Karpas-422 (cell line): ENCODE results near the gene CTSZ. TPM values are rescaled to one million over a fixed set of nuclear protein-coding genes. Genes with fewer than 3 reads are reported as not detected.
A peak's percentile ranks its signal among the peaks of the same experiment; 100 is the strongest.

Experiments
- DNase-seq: peaks from one replicate; pipeline ENCODE4 v3.0.0-alpha.2; 2015
- H2AFZ ChIP-seq: fragments of 200-600 bp; sonication (generic); 2 replicates; pipeline ENCODE4 v1.6.1; 2014; ENCODE audit warnings: antibody characterized with exemption, low read length, mixed read lengths
- H3K27ac ChIP-seq: fragments of 200-600 bp; sonication (generic); 2 replicates; pipeline ENCODE4 v1.5.1; 2014; ENCODE audit warnings: mild to moderate bottlenecking, low read length, moderate library complexity
- H3K27me3 ChIP-seq: fragments of 200-600 bp; sonication (generic); 2 replicates; pipeline ENCODE4 v1.6.1; 2014; ENCODE audit warnings: low read length, mixed read lengths
- H3K36me3 ChIP-seq: fragments of 200-600 bp; sonication (generic); 2 replicates; pipeline ENCODE4 v1.6.1; 2014; ENCODE audit warnings: low read length, mixed read lengths; ENCODE audit not compliant: insufficient read depth
- H3K4me1 ChIP-seq: fragments of 200-600 bp; sonication (generic); 2 replicates; pipeline ENCODE4 v1.6.1; 2014; ENCODE audit warnings: mild to moderate bottlenecking, low read length, mixed read lengths
- H3K4me2 ChIP-seq: fragments of 200-600 bp; sonication (generic); 2 replicates; pipeline ENCODE4 v1.6.1; 2014; ENCODE audit warnings: low read length, low read depth, mild to moderate bottlenecking; ENCODE audit not compliant: poor library complexity, severe bottlenecking
- H3K4me3 ChIP-seq: fragments of 200-600 bp; sonication (generic); 2 replicates; pipeline ENCODE4 v1.5.1; 2014; ENCODE audit warnings: mild to moderate bottlenecking, antibody characterized with exemption, low read length, mixed read lengths
- H3K79me2 ChIP-seq: fragments of 200-600 bp; sonication (generic); 2 replicates; pipeline ENCODE4 v1.6.1; 2014; ENCODE audit warnings: mild to moderate bottlenecking, low read length, mixed read lengths
- H3K9ac ChIP-seq: fragments of 200-600 bp; sonication (generic); 2 replicates; pipeline ENCODE4 v1.6.0; 2014; ENCODE audit warnings: low read length
- H3K9me2 ChIP-seq: fragments of 200-600 bp; sonication (generic), shearing (Covaris generic); replicated peaks from 2 replicates; pipeline ENCODE4 v1.6.0; 2014; ENCODE audit warnings: mild to moderate bottlenecking, low read length, moderate library complexity; ENCODE audit not compliant: insufficient read depth
- H3K9me3 ChIP-seq: fragments of 300-700, 200-600 bp; sonication (generic); 2 replicates; pipeline ENCODE4 v1.6.1; 2014; ENCODE audit warnings: low read length, mixed read lengths
- H4K20me1 ChIP-seq: fragments of 200-600 bp; sonication (generic); 2 replicates; pipeline ENCODE4 v1.6.1; 2014; ENCODE audit warnings: mild to moderate bottlenecking, antibody characterized with exemption, low read length, low read depth; ENCODE audit not compliant: insufficient read depth
- total RNA-seq: library from RNA; depleted of rRNA; stranded (reverse); fragments of >200 nt; shearing (Covaris generic); gene quantifications from 2 replicates; pipeline ENCODE4 v1.2.3, GENCODE V29; 2014; ENCODE audit warnings: low replicate concordance

CTSZ gene
- total RNA-seq, 1 experiment from 2014 or later: 111 TPM

GRCh38 chr20:58994390-58995159, 12.5 kb downstream of the CTSZ start:
- H3K27me3 ChIP-seq: no peaks in the 10 kb centered on the region
- no peak overlapping the region for H3K27ac ChIP-seq
- no peaks in the 10 kb centered on the region for H3K9me3 ChIP-seq
- H3K9me2 ChIP-seq: no peaks in the 10 kb centered on the region
- no peak for DNase-seq
- H3K4me3 ChIP-seq: no peak overlapping the region
- peaks cover 17% of the 10 kb centered on the region; the same call in 1 of the 2 replicates for H4K20me1 ChIP-seq
- no peaks in the 10 kb centered on the region for H3K4me1 ChIP-seq
- H3K4me2 ChIP-seq: no peak overlapping the region
- H2AFZ ChIP-seq: no peak overlapping the region
- no peak overlapping the region for H3K9ac ChIP-seq
- H3K79me2 ChIP-seq: no peaks in the 10 kb centered on the region
- H3K36me3 ChIP-seq: peaks cover 61% of the 10 kb centered on the region; the same call in 1 of the 2 replicates

DNA sequence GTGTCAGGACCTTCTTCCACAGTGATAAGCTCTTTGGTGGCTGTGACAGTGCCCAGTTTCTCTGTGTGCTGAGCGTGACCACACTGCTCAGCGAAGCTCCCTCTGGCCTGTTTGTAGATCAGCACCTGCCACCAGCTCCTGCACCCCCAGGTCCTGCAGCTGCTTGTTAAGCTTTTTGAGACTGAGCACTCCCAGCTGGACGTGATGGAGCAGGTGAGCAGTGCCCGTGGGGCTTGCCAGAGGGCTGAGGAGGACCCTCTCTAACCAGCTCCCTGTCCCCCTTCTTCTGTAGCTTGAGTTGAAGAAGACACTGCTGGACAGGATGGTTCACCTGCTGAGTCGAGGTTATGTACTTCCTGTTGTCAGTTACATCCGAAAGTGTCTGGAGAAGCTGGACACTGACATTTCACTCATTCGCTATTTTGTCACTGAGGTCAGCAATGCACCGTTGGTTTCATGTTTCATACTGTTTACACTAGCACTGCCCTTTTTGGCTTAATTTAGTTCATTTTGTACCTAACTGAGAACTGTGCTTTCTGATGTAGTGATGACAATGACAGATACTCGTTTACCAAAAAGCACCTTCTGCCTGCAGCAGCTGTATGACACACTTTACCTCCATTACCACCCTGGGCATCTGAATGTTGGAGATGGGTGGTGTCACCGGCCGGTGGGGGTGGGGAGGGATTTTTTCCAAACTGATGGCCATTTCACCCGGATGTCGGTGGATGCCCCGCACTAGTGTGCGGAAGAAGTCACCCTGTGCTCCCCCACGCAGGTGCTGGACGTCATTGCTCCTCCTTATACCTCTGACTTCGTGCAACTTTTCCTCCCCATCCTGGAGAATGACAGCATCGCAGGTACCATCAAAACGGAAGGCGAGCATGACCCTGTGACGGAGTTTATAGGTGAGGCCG, 13.5 kb downstream of the CTSZ start:
- Histone ChIP-seq H3K36me3 (peaks cover 60% of the 10 kb centered on the region; the same call in 1 of the 2 replicates), H4K20me1 (peaks cover 17% of the 10 kb centered on the region; the same call in 1 of the 2 replicates), H2AFZ (no peak overlapping the region), H3K4me2 (no peak overlapping the region), H3K4me3 (no peak overlapping the region), H3K4me1 (no peaks in the 10 kb centered on the region), H3K27ac (0 out of 2 replicates have a peak overlapping the region, but pooled peaks have one; percentile 5), H3K9me3 (no peaks in the 10 kb centered on the region), H3K27me3 (no peaks in the 10 kb centered on the region), H3K9me2 (no peaks in the 10 kb centered on the region), H3K9ac (no peak overlapping the region), H3K79me2 (no peaks in the 10 kb centered on the region)
- DNase-seq: peak; percentile 51

DNA sequence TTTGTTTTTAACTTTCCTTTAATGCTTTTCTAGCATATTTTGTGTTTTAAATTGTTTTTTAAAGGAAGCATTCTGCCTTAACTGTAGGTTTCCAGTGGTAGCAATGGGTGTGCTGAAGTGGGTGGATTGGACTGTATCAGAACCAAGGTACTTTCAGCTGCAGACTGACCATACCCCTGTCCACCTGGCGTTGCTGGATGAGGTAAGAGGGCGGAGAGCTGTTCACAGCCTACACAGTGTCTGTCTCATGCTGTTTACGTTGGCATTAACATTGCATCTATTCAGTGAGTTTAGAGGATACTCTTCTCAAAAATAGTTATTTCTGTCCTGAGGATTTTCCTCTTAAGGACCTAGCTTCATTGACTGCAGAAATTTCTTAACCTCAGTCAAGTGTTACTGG, 14.1 kb downstream of the CTSZ start:
- no peaks in the 10 kb centered on the region for H3K79me2 ChIP-seq
- peaks cover 17% of the 10 kb centered on the region; the same call in 1 of the 2 replicates for H4K20me1 ChIP-seq
- H2AFZ ChIP-seq: no peak overlapping the region
- no peak overlapping the region for H3K4me3 ChIP-seq
- no peak overlapping the region for H3K4me2 ChIP-seq
- DNase-seq: no peak
- peaks cover 59% of the 10 kb centered on the region; the same call in 1 of the 2 replicates for H3K36me3 ChIP-seq
- no peaks in the 10 kb centered on the region for H3K4me1 ChIP-seq
- no peaks in the 10 kb centered on the region for H3K27me3 ChIP-seq
- no peaks in the 10 kb centered on the region for H3K9me3 ChIP-seq
- H3K9me2 ChIP-seq: no peaks in the 10 kb centered on the region
- H3K9ac ChIP-seq: no peak overlapping the region
- H3K27ac ChIP-seq: 0 out of 2 replicates have a peak overlapping the region, but pooled peaks have one; percentile 5

DNA sequence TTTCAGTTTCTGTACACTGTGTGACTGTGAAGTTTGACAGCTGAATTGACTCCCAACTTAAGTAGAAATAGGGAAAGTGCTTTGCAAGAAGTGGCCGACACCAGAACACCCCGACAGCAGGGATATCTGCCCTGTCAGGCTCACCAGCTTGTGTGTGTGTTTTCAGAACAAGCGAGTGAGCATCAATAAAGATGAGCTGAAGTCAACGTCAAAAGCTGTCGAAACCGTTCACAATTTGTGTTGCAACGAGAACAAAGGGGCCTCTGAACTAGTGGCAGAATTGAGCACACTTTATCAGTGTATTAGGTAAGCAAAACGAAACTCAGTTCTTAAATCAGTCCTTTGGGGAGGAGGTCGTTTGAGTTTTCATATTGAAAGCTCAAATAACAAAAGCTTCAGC, 15.3 kb downstream of the CTSZ start:
- no peak for DNase-seq
- no peak overlapping the region for H2AFZ ChIP-seq
- no peaks in the 10 kb centered on the region for H3K9me3 ChIP-seq
- H3K4me2 ChIP-seq: no peak overlapping the region
- H3K27me3 ChIP-seq: no peaks in the 10 kb centered on the region
- no peaks in the 10 kb centered on the region for H3K4me1 ChIP-seq
- H3K36me3 ChIP-seq: peaks cover 55% of the 10 kb centered on the region; the same call in 1 of the 2 replicates
- no peak overlapping the region for H3K4me3 ChIP-seq
- no peak overlapping the region for H3K9ac ChIP-seq
- no peaks in the 10 kb centered on the region for H3K9me2 ChIP-seq
- 0 out of 2 replicates have a peak, but pooled peaks cover 2% of the 10 kb centered on the region for H3K79me2 ChIP-seq
- peaks cover 17% of the 10 kb centered on the region; the same call in 1 of the 2 replicates for H4K20me1 ChIP-seq
- no peak overlapping the region for H3K27ac ChIP-seq

DNA sequence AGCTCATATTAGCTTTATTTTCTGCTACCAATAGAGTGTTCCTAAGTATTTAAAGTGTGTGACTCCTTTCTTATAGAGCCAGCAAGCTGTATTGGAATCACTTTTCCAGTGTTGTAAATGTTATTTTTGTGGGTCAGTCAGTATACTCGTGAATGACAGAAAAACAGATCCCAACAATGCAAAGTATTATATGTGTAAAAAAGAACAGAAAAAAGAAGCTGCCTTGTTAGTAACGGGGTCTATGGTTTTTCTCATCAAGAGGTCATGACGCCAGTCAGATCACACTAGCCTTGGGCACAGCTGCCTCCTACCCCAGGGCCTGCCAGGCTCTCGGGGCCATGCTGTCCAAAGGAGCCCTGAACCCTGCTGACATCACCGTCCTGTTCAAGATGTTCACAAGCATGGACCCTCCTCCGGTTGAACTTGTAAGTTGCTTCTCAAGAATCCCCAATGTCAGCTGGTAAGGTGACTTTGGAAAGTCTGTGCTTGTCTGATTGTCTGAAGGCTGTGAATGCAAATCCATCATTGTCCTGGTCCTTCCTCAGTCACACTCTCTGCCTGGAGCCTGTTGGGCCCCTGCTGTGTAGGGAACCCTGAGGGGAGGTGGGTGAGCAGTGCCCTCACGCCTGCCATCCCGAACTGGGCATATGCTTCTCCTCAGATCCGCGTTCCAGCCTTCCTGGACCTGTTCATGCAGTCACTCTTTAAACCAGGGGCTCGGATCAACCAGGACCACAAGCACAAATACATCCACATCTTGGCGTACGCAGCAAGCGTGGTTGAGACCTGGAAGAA, 16.2 kb downstream of the CTSZ start:
- H2AFZ ChIP-seq: no peak overlapping the region

DNA sequence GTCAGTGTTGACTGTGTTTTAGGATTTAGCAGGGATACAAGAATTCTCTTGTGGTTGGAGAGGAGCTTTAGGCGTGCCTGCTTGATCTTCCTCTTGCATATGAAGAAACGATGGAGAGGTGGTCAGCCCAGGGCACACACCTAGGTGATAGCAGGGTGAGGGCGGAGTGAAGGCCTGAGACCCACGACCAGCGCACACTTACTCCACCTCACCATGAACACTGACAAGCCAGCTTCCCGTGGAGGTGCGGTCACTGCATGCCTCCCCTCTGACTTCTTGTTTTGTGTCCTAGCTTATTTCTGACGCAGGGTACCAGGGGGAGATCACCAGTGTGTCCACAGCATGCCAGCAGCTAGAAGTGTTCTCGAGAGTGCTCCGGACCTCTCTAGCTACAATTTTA, 17.9 kb downstream of the CTSZ start:
- Histone ChIP-seq H3K27ac (no peak overlapping the region), H3K4me1 (peaks cover 7% of the 10 kb centered on the region), H3K4me2 (no peak overlapping the region), H3K36me3 (peaks cover 42% of the 10 kb centered on the region; the same call in 1 of the 2 replicates), H2AFZ (no peak overlapping the region), H3K4me3 (no peak overlapping the region), H4K20me1 (peaks cover 3% of the 10 kb centered on the region; the same call in 1 of the 2 replicates), H3K9ac (no peak overlapping the region), H3K79me2 (peaks cover 23% of the 10 kb centered on the region), H3K27me3 (no peaks in the 10 kb centered on the region), H3K9me3 (no peaks in the 10 kb centered on the region), H3K9me2 (no peaks in the 10 kb centered on the region)
- DNase-seq: no peak

More for the DNA sequence above, 16.2 kb downstream of the CTSZ start:
- Histone ChIP-seq H3K9me3 (no peaks in the 10 kb centered on the region), H3K27ac (no peak overlapping the region), H3K36me3 (peaks cover 52% of the 10 kb centered on the region; the same call in 1 of the 2 replicates), H3K27me3 (no peaks in the 10 kb centered on the region), H3K9ac (no peak overlapping the region), H3K9me2 (no peaks in the 10 kb centered on the region), H3K4me2 (no peak overlapping the region), H3K4me1 (no peaks in the 10 kb centered on the region), H4K20me1 (peaks cover 10% of the 10 kb centered on the region; the same call in 1 of the 2 replicates), H3K79me2 (peaks cover 6% of the 10 kb centered on the region), H3K4me3 (no peak overlapping the region)
- no peak for DNase-seq

- no peak for DNase-seq
- Histone ChIP-seq H3K9me2 (no peaks in the 10 kb centered on the region), H2AFZ (no peak overlapping the region), H3K27ac (no peak overlapping the region), H3K9ac (no peak overlapping the region), H3K27me3 (no peaks in the 10 kb centered on the region), H3K9me3 (no peaks in the 10 kb centered on the region), H3K4me1 (peaks cover 14% of the 10 kb centered on the region), H3K4me2 (no peak overlapping the region), H4K20me1 (peaks cover 3% of the 10 kb centered on the region; the same call in 1 of the 2 replicates), H3K36me3 (peaks cover 37% of the 10 kb centered on the region; the same call in 1 of the 2 replicates), H3K79me2 (peaks cover 30% of the 10 kb centered on the region), H3K4me3 (no peak overlapping the region)
Measured at GRCh38 chr20:58988565-58988882, 18.5 kb downstream of the CTSZ start.
